Central memory CD4-positive, alpha-beta T cell (primary cell): ENCODE results near the gene C22orf39.
A peak's percentile ranks its signal among the peaks of the same experiment; 100 is the strongest.

ENCODE experiments used
- DNase-seq: peaks from one replicate; pipeline ENCODE4 v3.0.0; 2022

Gene C22orf39

GRCh38 chr22:19477321-19478044, 30.0 kb upstream of the C22orf39 start:
- DNase-seq = peak; percentile 8

GRCh38 chr22:19476023-19476422, 28.5 kb upstream of the C22orf39 start:
- DNase-seq = no peak

- no peak for DNase-seq
Measured at GRCh38 chr22:19473578-19473977, 26.1 kb upstream of the C22orf39 start.

GRCh38 chr22:19472233-19472632, 24.7 kb upstream of the C22orf39 start:
- DNase-seq = no peak

GRCh38 chr22:19471572-19471971, 24.1 kb upstream of the C22orf39 start:
- no peak for DNase-seq

GRCh38 chr22:19470010-19470409, 22.5 kb upstream of the C22orf39 start:
- no peak for DNase-seq

GRCh38 chr22:19469421-19469820, 21.9 kb upstream of the C22orf39 start:
- DNase-seq = no peak

GRCh38 chr22:19467912-19468311, 20.4 kb upstream of the C22orf39 start:
- DNase-seq = no peak

- no peak for DNase-seq
Measured at GRCh38 chr22:19466848-19467752, 19.6 kb upstream of the C22orf39 start.

GRCh38 chr22:19466126-19466716, 18.7 kb upstream of the C22orf39 start:
- DNase-seq = no peak

GRCh38 chr22:19464975-19465374, 17.5 kb upstream of the C22orf39 start:
- no peak for DNase-seq

- no peak for DNase-seq
Measured at GRCh38 chr22:19464546-19464945, 17.0 kb upstream of the C22orf39 start.

- no peak for DNase-seq
Measured at GRCh38 chr22:19463491-19464469, 16.3 kb upstream of the C22orf39 start.

GRCh38 chr22:19463008-19463407, 15.5 kb upstream of the C22orf39 start:
- DNase-seq = no peak

GRCh38 chr22:19461506-19461905, 14.0 kb upstream of the C22orf39 start:
- no peak for DNase-seq

GRCh38 chr22:19460036-19460435, 12.5 kb upstream of the C22orf39 start:
- no peak for DNase-seq

- DNase-seq = no peak
Measured at GRCh38 chr22:19457828-19458428, 10.4 kb upstream of the C22orf39 start.

GRCh38 chr22:19456541-19456940, 9.0 kb upstream of the C22orf39 start:
- no peak for DNase-seq

GRCh38 chr22:19455585-19456370, 8.3 kb upstream of the C22orf39 start:
- DNase-seq = no peak

- no peak for DNase-seq
Measured at GRCh38 chr22:19455033-19455432, 7.5 kb upstream of the C22orf39 start.

GRCh38 chr22:19454156-19454555, 6.6 kb upstream of the C22orf39 start:
- DNase-seq = no peak
